Measurements from ENCODE around the gene C1orf21.

- TF ChIP-seq CTCF (IDR thresholded peaks at IDR 0.05) (no peak), POLR2A (IDR thresholded peaks at IDR 0.05) (no peak)
These were observed 56.8 kb downstream of the C1orf21 start for GRCh38 chr1:184443624-184444023.
